GM23338 (cell line): ENCODE measurements around the gene MBNL1. TPM values are rescaled to one million over a fixed set of nuclear protein-coding genes. Genes with fewer than 3 reads are reported as not detected.

Experiments used
- CREB1 ChIP-seq: fragments of 250-450 bp; sonication (Bioruptor Pico); IDR thresholded peaks from 2 replicates; pipeline ENCODE4 v1.5.0; 2020; ENCODE audit warnings: low read depth, mild to moderate bottlenecking, moderate library complexity
- EZH2phosphoT487 ChIP-seq: fragments of 200-600 bp; sonication (generic); IDR thresholded peaks from one replicate; pipeline ENCODE4 v1.8.1; 2018; ENCODE audit warnings: antibody characterized with exemption; ENCODE audit not compliant: unreplicated experiment
- JUNB ChIP-seq: IDR thresholded peaks from one replicate; pipeline ENCODE4 v1.6.1; 2016; ENCODE audit warnings: antibody characterized with exemption; ENCODE audit not compliant: unreplicated experiment
- NANOG ChIP-seq: IDR thresholded peaks from 2 replicates; pipeline ENCODE4 v1.6.1; 2016; ENCODE audit warnings: antibody characterized with exemption, borderline replicate concordance
- REST ChIP-seq: IDR thresholded peaks from one replicate; pipeline ENCODE4 v1.6.1; 2018; ENCODE audit warnings: antibody characterized with exemption; ENCODE audit not compliant: unreplicated experiment
- ZNF114 ChIP-seq: fragments of 250-450 bp; sonication (Bioruptor Pico); IDR thresholded peaks from 2 replicates; pipeline ENCODE4 v1.5.0; 2020; ENCODE audit warnings: mild to moderate bottlenecking, moderate library complexity
- ZNF462 ChIP-seq: fragments of 250-450 bp; sonication (Bioruptor Pico); IDR thresholded peaks from 2 replicates; pipeline ENCODE4 v1.5.0; 2020; ENCODE audit warnings: mild to moderate bottlenecking, moderate library complexity
- polyA plus RNA-seq: library from polyadenylated mRNA; unstranded; fragments of >200 nt; fragmentation: Nextera tagmentation; extraction: Ambion mirVana; gene quantifications from 2 replicates; pipeline ENCODE4 v1.2.1, GENCODE V29; 2016
- total RNA-seq: library from RNA; depleted of rRNA; stranded (reverse); fragments of >200 nt; shearing (Covaris generic); gene quantifications from 2 replicates; pipeline ENCODE4 v1.2.3, GENCODE V29; 2014

The MBNL1 gene
- total and polyA plus RNA-seq, 2 experiments from 2014 or later = 9.4 to 23.2 TPM

GRCh38 chr3:152419748-152420147 lies 151.0 kb downstream of the MBNL1 start (continued):
- TF ChIP-seq ZNF462 (CRISPR knock-in tag) = no peak
- TF ChIP-seq CREB1 (CRISPR knock-in tag) = no peak
- no peak for TF ChIP-seq NANOG
- no peak for TF ChIP-seq JUNB
- no peak for TF ChIP-seq REST
- no peak for TF ChIP-seq ZNF114 (CRISPR knock-in tag)
- TF ChIP-seq EZH2phosphoT487 = no peak
